Measurements from ENCODE around the gene RTKN. TPM values are rescaled to one million over a fixed set of nuclear protein-coding genes. Genes with fewer than 3 reads are reported as not detected.

RTKN gene
- total RNA-seq, 1 experiment from 2014 or later = 87.1 TPM

DNA sequence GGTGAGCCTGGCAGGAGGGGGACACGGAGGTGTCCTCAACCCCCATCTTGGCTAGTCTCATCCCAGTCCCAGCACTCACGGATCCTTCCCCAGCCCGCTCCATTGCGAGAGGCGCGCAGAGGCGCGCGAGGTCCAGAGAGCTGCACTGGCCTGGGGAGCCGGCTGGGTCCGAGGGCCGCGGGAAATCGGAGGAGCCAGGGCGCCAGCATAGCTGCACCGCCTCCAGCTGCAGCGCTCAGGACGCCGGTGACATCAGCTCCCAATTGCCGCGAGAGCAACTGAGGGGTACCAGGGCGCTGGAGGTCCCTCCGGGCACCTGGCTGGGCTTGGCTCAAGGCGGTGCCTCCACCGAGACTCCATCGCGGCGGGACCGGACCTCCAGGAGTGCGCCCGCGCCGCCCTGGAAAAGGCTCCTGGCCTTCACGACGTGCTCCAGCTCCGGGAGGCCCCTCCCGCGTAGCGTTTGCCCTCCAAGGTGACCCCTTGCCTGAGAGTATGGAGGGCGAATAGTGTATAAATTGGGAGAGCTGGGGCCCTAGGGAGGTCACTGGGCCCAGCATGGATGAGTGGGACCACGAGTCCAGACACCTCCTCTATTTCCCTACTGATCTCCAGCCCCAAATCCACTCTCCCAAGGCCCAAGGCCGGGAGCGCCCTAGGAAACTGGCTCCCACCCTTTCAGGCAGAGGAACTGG, 5.5 kb downstream of the RTKN start:
- Histone ChIP-seq H3K79me1 (ENCODE audit: insufficient read depth, low read depth, low read length, poor library complexity, severe bottlenecking) (peaks cover 7% of the 10 kb centered on the region), H3K27me3 (ENCODE audit: insufficient read depth, low read length) (no peaks in the 10 kb centered on the region), H3K14ac (ENCODE audit: insufficient read depth, low read length) (no peak overlapping the region), H3K9ac (ENCODE audit: extremely low read depth, insufficient read length, low read length) (no peak overlapping the region), H2BK20ac (ENCODE audit: low read depth, low read length, poor library complexity, severe bottlenecking) (no peak overlapping the region), H4K5ac (ENCODE audit: insufficient read length, low read depth, low read length) (no peak overlapping the region), H3K9me3 (ENCODE audit: control insufficient read depth, low read depth, low read length) (no peaks in the 10 kb centered on the region), H3K79me2 (ENCODE audit: insufficient read depth, low read length) (peaks cover 21% of the 10 kb centered on the region; the same call in 1 of the 2 replicates), H3K4me2 (ENCODE audit: insufficient read depth, insufficient read length, low read length) (no peak overlapping the region), H3K23me2 (ENCODE audit: insufficient read length, low read depth, low read length, poor library complexity, severe bottlenecking) (peaks cover 11% of the 10 kb centered on the region), H3K18ac (ENCODE audit: insufficient read length, low read depth, low read length) (no peak overlapping the region), H4K91ac (ENCODE audit: insufficient read length, low read depth, low read length) (no peak overlapping the region), H2BK120ac (ENCODE audit: low read depth, low read length, poor library complexity, severe bottlenecking) (no peak overlapping the region), H3T11ph (ENCODE audit: low read length) (no peak overlapping the region), H3K4ac (ENCODE audit: low read depth, low read length) (no peak overlapping the region), H4K8ac (replicated peaks; ENCODE audit: insufficient read length, low read depth, low read length) (no peak overlapping the region), H4K20me1 (ENCODE audit: control insufficient read depth, insufficient read depth, insufficient read length) (no peaks in the 10 kb centered on the region), H2AFZ (ENCODE audit: low read length) (no peak overlapping the region), H3K56ac (ENCODE audit: insufficient read length, low read depth, low read length) (no peak overlapping the region), H2BK12ac (ENCODE audit: insufficient read length, low read depth, low read length) (no peak overlapping the region), H2BK5ac (ENCODE audit: insufficient read length, low read length) (no peak overlapping the region), H3K27ac (ENCODE audit: insufficient read length, low read depth, low read length) (no peak overlapping the region), H2BK15ac (ENCODE audit: low read depth, low read length) (no peak overlapping the region), H2AK5ac (ENCODE audit: insufficient read length, low read length) (no peak overlapping the region), H3K4me1 (ENCODE audit: insufficient read depth, low read length) (peaks cover 3% of the 10 kb centered on the region; the same call in 1 of the 2 replicates), H3K23ac (ENCODE audit: insufficient read length, low read depth, low read length) (no peak overlapping the region)
- WGBS (ENCODE audit: extremely low coverage, insufficient read length, low lambda C conversion rate) = no CpG with 5 or more reads among the region's 43 CpGs
- DNase-seq = peak; percentile 46
- TF ChIP-seq CTCF (conservative IDR thresholded peaks at IDR 0.05) = no peak
- Mint-ChIP-seq H3K4me1 (peaks cover 31 to 40% of the 10 kb centered on the region in 2 experiments), H3K27ac (peak overlapping the region in 2 of 3 experiments; percentile 72 to 86; a peak in 2 of 7 replicates), H3K36me3 (ENCODE audit: insufficient read depth in 1 of 3, low read depth in 3 of 3) (peaks cover 20 to 54% (median 40%) of the 10 kb centered on the region in 3 experiments), H3K9me3 (no peaks in the 10 kb centered on the region), H3K4me3 (no peak overlapping the region), H3K27me3 (ENCODE audit: low read depth) (no peaks in the 10 kb centered on the region; the same call in 1 of the 2 replicates)
